GM19455 (cell line): Measurements from ENCODE around the gene SPACA7.
"Not testable (repeated sequence)": the region's sequence is repeated elsewhere in the genome, so short reads cannot be mapped to it uniquely, and the experiment has no call there.

ENCODE experiments used
- ATAC-seq: cut with Tn5 transposase; IDR thresholded peaks from one replicate; pipeline ENCODE4 v1.9.1; 2021; ENCODE audit not compliant: unreplicated experiment

SPACA7 gene

GRCh38 chr13:112349681-112350080 is 26.5 kb upstream of the SPACA7 start:
- no peak for ATAC-seq

GRCh38 chr13:112350300-112350699 is 25.9 kb upstream of the SPACA7 start:
- no peak for ATAC-seq

GRCh38 chr13:112351825-112352224 is 24.3 kb upstream of the SPACA7 start:
- no peak for ATAC-seq

- ATAC-seq, result no peak
These were observed 22.3 kb upstream of the SPACA7 start for GRCh38 chr13:112353856-112354255.

- ATAC-seq, result no peak
These were observed 21.6 kb upstream of the SPACA7 start for GRCh38 chr13:112354330-112355273.

GRCh38 chr13:112355274-112355838 is 20.8 kb upstream of the SPACA7 start:
- ATAC-seq, result no peak

- no peak for ATAC-seq
These were observed 20.0 kb upstream of the SPACA7 start for GRCh38 chr13:112356190-112356589.

- ATAC-seq, result no peak
These were observed 18.0 kb upstream of the SPACA7 start for GRCh38 chr13:112358156-112358555.

GRCh38 chr13:112362021-112362420 is 14.1 kb upstream of the SPACA7 start:
- ATAC-seq, result no peak

GRCh38 chr13:112363867-112364528 is 12.2 kb upstream of the SPACA7 start:
- no peak for ATAC-seq

GRCh38 chr13:112366907-112367646 is 9.1 kb upstream of the SPACA7 start:
- ATAC-seq, result no peak

GRCh38 chr13:112368883-112369282 is 7.3 kb upstream of the SPACA7 start:
- ATAC-seq, result no peak

GRCh38 chr13:112370311-112370710 is 5.8 kb upstream of the SPACA7 start:
- no peak for ATAC-seq

- no peak for ATAC-seq
These were observed 1.9 kb upstream of the SPACA7 start for GRCh38 chr13:112374271-112374670.

- ATAC-seq, result no peak
These were observed 15.6 kb downstream of the SPACA7 start for GRCh38 chr13:112391746-112392145.

GRCh38 chr13:112392719-112393118 is 16.6 kb downstream of the SPACA7 start:
- ATAC-seq, result no peak

- ATAC-seq, result not testable (repeated sequence)
These were observed 18.9 kb downstream of the SPACA7 start for GRCh38 chr13:112395022-112395421.

GRCh38 chr13:112395941-112396340 is 19.8 kb downstream of the SPACA7 start:
- not testable (repeated sequence) for ATAC-seq

- no peak for ATAC-seq
These were observed 21.0 kb downstream of the SPACA7 start for GRCh38 chr13:112397108-112397507.

GRCh38 chr13:112398347-112398746 is 22.2 kb downstream of the SPACA7 start:
- ATAC-seq, result not testable (repeated sequence)

- ATAC-seq, result not testable (repeated sequence)
These were observed 33.7 kb downstream of the SPACA7 start for GRCh38 chr13:112409828-112410227.
